A673 (cell line): Measurements from ENCODE around the gene C19orf81. TPM values are rescaled to one million over a fixed set of nuclear protein-coding genes. Genes with fewer than 3 reads are reported as not detected.

Experiments used
- BruUV-seq: library from RNA; stranded (reverse); fragments of 400-500 nt; replicated peaks from 2 replicates; lab custom pipeline; 2021; lab: Mats Ljungman, UMichigan
- CTCF ChIA-PET: fragments of 300-600 bp; sonication (Branson Sonifier 250); formaldehyde crosslinking; loops from one replicate; lab custom pipeline; 2022; ENCODE audit warnings: antibody characterized with exemption; lab: Charles Lee
- POLR2A ChIA-PET: fragments of 300-600 bp; sonication (Branson Sonifier 250); formaldehyde crosslinking; loops from one replicate; lab custom pipeline; 2022; ENCODE audit warnings: antibody characterized with exemption; ENCODE audit not compliant: low non-redundant PET; lab: Charles Lee
- DNase-seq: peaks from one replicate; pipeline ENCODE4 v3.0.0-alpha.2; 2015; ENCODE audit warnings: low spot score
- H3K27ac ChIP-seq: fragments of 200-600 bp; sonication (generic); 2 replicates; pipeline ENCODE4 v1.5.1; 2016; ENCODE audit warnings: mixed run types, low read depth, mild to moderate bottlenecking, mixed read lengths, antibody characterized with exemption, low read length; ENCODE audit not compliant: poor library complexity, severe bottlenecking
- H3K27me3 ChIP-seq: fragments of 200-600 bp; sonication (generic); replicated peaks from 2 replicates; pipeline ENCODE4 v1.6.1; 2017; ENCODE audit warnings: mixed run types, low read depth, mild to moderate bottlenecking, mixed read lengths, antibody characterized with exemption, low read length; ENCODE audit not compliant: insufficient read depth, poor library complexity
- H3K36me3 ChIP-seq: fragments of 200-600 bp; sonication (generic); 2 replicates; pipeline ENCODE4 v1.6.1; 2016; ENCODE audit warnings: mixed run types, mild to moderate bottlenecking, mixed read lengths, antibody characterized with exemption, low read length; ENCODE audit not compliant: insufficient read depth, poor library complexity, severe bottlenecking
- H3K4me1 ChIP-seq: fragments of 200-600 bp; sonication (generic); 2 replicates; pipeline ENCODE4 v1.6.1; 2017; ENCODE audit warnings: mixed run types, mild to moderate bottlenecking, mixed read lengths, antibody characterized with exemption, low read length; ENCODE audit not compliant: insufficient read depth, poor library complexity, severe bottlenecking
- H3K4me3 ChIP-seq: fragments of 200-600 bp; sonication (generic); 2 replicates; pipeline ENCODE4 v1.5.1; 2016; ENCODE audit warnings: low read depth, mixed run types, mild to moderate bottlenecking, mixed read lengths, low read length; ENCODE audit not compliant: poor library complexity, severe bottlenecking
- H3K9me3 ChIP-seq: fragments of 200-600 bp; sonication (generic); 2 replicates; pipeline ENCODE4 v1.6.1; 2016; ENCODE audit warnings: mixed run types, low read depth, mild to moderate bottlenecking, mixed read lengths, antibody characterized with exemption, low read length; ENCODE audit not compliant: poor library complexity, severe bottlenecking
- CTCF ChIP-seq: fragments of 300-800, 200-600 bp; sonication (generic); conservative IDR thresholded peaks from 2 replicates; pipeline ENCODE4 v1.5.1; 2017; ENCODE audit warnings: low read depth, mild to moderate bottlenecking, antibody characterized with exemption, low read length, moderate library complexity, mixed read lengths
- EZH2 ChIP-seq: fragments of 200-600 bp; sonication (generic); IDR thresholded peaks from 2 replicates; pipeline ENCODE4 v1.6.1; 2017; ENCODE audit warnings: borderline replicate concordance, low read depth, mild to moderate bottlenecking, mixed read lengths, antibody characterized with exemption, low read length; ENCODE audit not compliant: poor library complexity, severe bottlenecking
- intact Hi-C: fragments of 100-400 bp; cut with micrococcal nuclease; formaldehyde crosslinking; loops from one replicate; pipeline ENCODE4 v1.10.0; 2022; ENCODE audit not compliant: unreplicated experiment
- total RNA-seq: library from RNA; stranded (reverse); gene quantifications from 2 replicates; pipeline ENCODE4 v1.2.3, GENCODE V29; 2021

Gene C19orf81
- total RNA-seq, 1 experiment from 2014 or later, result 6.2 TPM

GRCh38 chr19:50690439-50690838, 41.2 kb downstream of the C19orf81 start:
- Histone ChIP-seq H3K9me3 (no peaks in the 10 kb centered on the region), H3K27ac (no peak overlapping the region), H3K4me1 (peaks cover under 1% of the 10 kb centered on the region), H3K4me3 (no peak overlapping the region), H3K27me3 (peaks cover 8% of the 10 kb centered on the region), H3K36me3 (no peaks in the 10 kb centered on the region)
- intact Hi-C loops, result no loop called here
- ChIA-PET POLR2A (no interaction called here), CTCF (no interaction called here)
- TF ChIP-seq EZH2 (no peak), CTCF (no peak)
- no peak for DNase-seq
- no TSS peak for BruUV-seq

GRCh38 chr19:50693064-50693975, 44.1 kb downstream of the C19orf81 start:
- no peaks in the 10 kb centered on the region for H3K9me3 ChIP-seq
- DNase-seq, result no peak
- H3K27ac ChIP-seq, result no peak overlapping the region
- peaks cover 8% of the 10 kb centered on the region for H3K27me3 ChIP-seq
- intact Hi-C loops, result no loop called here
- POLR2A ChIA-PET, result no interaction called here
- TF ChIP-seq EZH2 (no peak), CTCF (no peak)
- CTCF ChIA-PET, result no interaction called here
- H3K4me3 ChIP-seq, result no peak overlapping the region
- H3K36me3 ChIP-seq, result no peaks in the 10 kb centered on the region
- BruUV-seq, result no TSS peak
- H3K4me1 ChIP-seq, result peaks cover 6% of the 10 kb centered on the region

GRCh38 chr19:50694815-50695145, 45.5 kb downstream of the C19orf81 start:
- POLR2A ChIA-PET, result no interaction called here
- BruUV-seq, result no TSS peak
- H3K4me1 ChIP-seq, result peaks cover 6% of the 10 kb centered on the region

More at GRCh38 chr19:50694815-50695145, 45.5 kb downstream of the C19orf81 start:
- H3K9me3 ChIP-seq, result no peaks in the 10 kb centered on the region
- H3K36me3 ChIP-seq, result no peaks in the 10 kb centered on the region
- CTCF ChIA-PET, result interaction anchor here (0.8 kb wide), 1 partner anchor 9 kb away, joined by 4 read pairs; no protein-coding TSS in a partner anchor
- H3K27ac ChIP-seq, result no peak overlapping the region
- DNase-seq, result no peak
- intact Hi-C loops, result no loop called here
- H3K4me3 ChIP-seq, result peak overlapping the region; percentile 12
- no peak for TF ChIP-seq CTCF
- no peak for TF ChIP-seq EZH2
- peaks cover 8% of the 10 kb centered on the region for H3K27me3 ChIP-seq
